Brain microvascular endothelial cell (primary cell): ENCODE results near the gene RERE.
A peak's percentile ranks its signal among the peaks of the same experiment; 100 is the strongest.

Experiments
- DNase-seq: peaks from one replicate; pipeline ENCODE4 v3.0.0-alpha.2; 2020
- H3K27ac ChIP-seq: fragments of 250-450 bp; sonication (Bioruptor Pico); 2 replicates; pipeline ENCODE4 v1.5.1; 2020; ENCODE audit warnings: mild to moderate bottlenecking, moderate library complexity
- H3K27me3 ChIP-seq: fragments of 250-450 bp; sonication (Bioruptor Pico); replicated peaks from 2 replicates; pipeline ENCODE4 v1.5.1; 2020; ENCODE audit warnings: mild to moderate bottlenecking
- H3K36me3 ChIP-seq: fragments of 250-450 bp; sonication (Bioruptor Pico); replicated peaks from 2 replicates; pipeline ENCODE4 v1.5.1; 2020; ENCODE audit warnings: mild to moderate bottlenecking
- H3K4me3 ChIP-seq: 2 replicates; pipeline ENCODE4 v1.5.1; 2011; ENCODE audit warnings: low read depth, mild to moderate bottlenecking, control low read depth, low read length, moderate library complexity
- CTCF ChIP-seq: IDR thresholded peaks from 2 replicates; pipeline ENCODE4 v1.5.1; 2011; ENCODE audit warnings: low read depth, mild to moderate bottlenecking, moderate library complexity, low read length, control low read depth, inconsistent platforms; ENCODE audit errors: missing control alignments
- in situ Hi-C: cut with HindIII; loops from 2 replicates; pipeline ENCODE4 v1.10.0; 2017; ENCODE audit warnings: low sequenced_read_pairs, low pct_ligation_motif_present

RERE gene

GRCh38 chr1:8312235-8313218 lies 504.9 kb downstream of the RERE start:
- no peak for DNase-seq
- no peak for TF ChIP-seq CTCF
- in situ Hi-C loops, result loop anchor here (25.0 kb wide), 2 partner anchors 200 to 300 kb away; no protein-coding TSS in a partner anchor
- no peak overlapping the region for H3K4me3 ChIP-seq
- H3K36me3 ChIP-seq, result no peaks in the 10 kb centered on the region
- H3K27me3 ChIP-seq, result no peaks in the 10 kb centered on the region
- H3K27ac ChIP-seq, result no peak overlapping the region

- in situ Hi-C loops, result loop anchor here (25.0 kb wide), 2 partner anchors 199 to 299 kb away; no protein-coding TSS in a partner anchor
- Histone ChIP-seq H3K27ac (no peak overlapping the region), H3K27me3 (no peaks in the 10 kb centered on the region), H3K36me3 (no peaks in the 10 kb centered on the region), H3K4me3 (no peak overlapping the region)
- no peak for TF ChIP-seq CTCF
- no peak for DNase-seq
These were observed 506.2 kb downstream of the RERE start for GRCh38 chr1:8311068-8311718.

- no peak overlapping the region for H3K4me3 ChIP-seq
- in situ Hi-C loops, result loop anchor here (25.0 kb wide), 2 partner anchors 195 to 295 kb away; no protein-coding TSS in a partner anchor
These were observed 509.8 kb downstream of the RERE start for GRCh38 chr1:8307628-8308027.

GRCh38 chr1:8303876-8304275 lies 513.6 kb downstream of the RERE start:
- in situ Hi-C loops, result loop anchor here (25.0 kb wide), 2 partner anchors 192 to 292 kb away; no protein-coding TSS in a partner anchor
- H3K36me3 ChIP-seq, result no peaks in the 10 kb centered on the region
- no peak overlapping the region for H3K27ac ChIP-seq
- TF ChIP-seq CTCF, result no peak
- no peak overlapping the region for H3K4me3 ChIP-seq
- no peak for DNase-seq
- H3K27me3 ChIP-seq, result no peaks in the 10 kb centered on the region

More at GRCh38 chr1:8307628-8308027, 509.8 kb downstream of the RERE start:
- no peaks in the 10 kb centered on the region for H3K27me3 ChIP-seq
- no peaks in the 10 kb centered on the region for H3K36me3 ChIP-seq
- no peak overlapping the region for H3K27ac ChIP-seq
- no peak for DNase-seq
- TF ChIP-seq CTCF, result no peak

GRCh38 chr1:8303141-8303540 lies 514.3 kb downstream of the RERE start:
- peak; percentile 30 for DNase-seq

More at GRCh38 chr1:8303141-8303540, 514.3 kb downstream of the RERE start:
- H3K4me3 ChIP-seq, result no peak overlapping the region
- H3K36me3 ChIP-seq, result no peaks in the 10 kb centered on the region
- H3K27me3 ChIP-seq, result no peaks in the 10 kb centered on the region
- in situ Hi-C loops, result loop anchor here (25.0 kb wide), 2 partner anchors 191 to 291 kb away; no protein-coding TSS in a partner anchor
- no peak for TF ChIP-seq CTCF
- no peak overlapping the region for H3K27ac ChIP-seq
